Thoracic aorta (tissue), 2 donors: ENCODE data around the gene TUBB3. TPM values are rescaled to one million over a fixed set of nuclear protein-coding genes. Genes with fewer than 3 reads are reported as not detected.

Source experiments
- ATAC-seq: fragments of 150-250 bp; one replicate; pipeline ENCODE4 v1.8.0; 2017; ENCODE audit warnings: low read depth; ENCODE audit not compliant: insufficient number of reproducible peaks, low FRiP score
- DNase-seq: peaks from one replicate; pipeline ENCODE4 v3.0.0-alpha.2; 2020; ENCODE audit warnings: low spot score
- H3K27ac ChIP-seq, 2 donors: fragments of 200-600 bp; sonication (generic); 1 replicate in 1 of 2; 2 replicates in 1 of 2; pipeline ENCODE4 v1.5.1; 2016; ENCODE audit warnings: mild to moderate bottlenecking in 2 of 2, moderate library complexity in 2 of 2
- H3K27me3 ChIP-seq: fragments of 200-600 bp; sonication (generic); replicated peaks from 2 replicates; pipeline ENCODE4 v1.6.0; 2016; ENCODE audit warnings: mild to moderate bottlenecking; ENCODE audit not compliant: insufficient read depth
- H3K36me3 ChIP-seq: fragments of 200-600 bp; sonication (generic); one replicate; pipeline ENCODE4 v1.5.1; 2016
- H3K4me1 ChIP-seq, 2 donors: fragments of 200-600 bp; sonication (generic); 1 replicate in 1 of 2; 2 replicates in 1 of 2; pipeline versions ENCODE4 v1.5.1 to v1.6.0; 2016; ENCODE audit warnings: low read depth in 2 of 2, mild to moderate bottlenecking in 1 of 2; ENCODE audit not compliant: control insufficient read depth in 1 of 2
- H3K4me3 ChIP-seq: fragments of 200-600 bp; sonication (generic); 2 replicates; pipeline ENCODE4 v1.5.1; 2016; ENCODE audit warnings: mild to moderate bottlenecking
- H3K9me3 ChIP-seq: fragments of 200-600 bp; sonication (generic); 2 replicates; pipeline ENCODE4 v1.5.1; 2016
- CTCF ChIP-seq: fragments of 200-600 bp; sonication (generic); IDR thresholded peaks from one replicate; pipeline ENCODE4 v1.5.1; 2019; ENCODE audit warnings: antibody characterized with exemption
- total RNA-seq, 2 donors: library from RNA; depleted of rRNA; stranded (reverse); fragments of >200 nt; gene quantifications; one replicate each; pipeline versions ENCODE4 v1.1.0 to v1.2.3, GENCODE V29; 2016

TUBB3 gene
- total RNA-seq, 2 donors from 2014 or later, result 4.2 to 18.0 TPM

- DNase-seq (no peak), ATAC-seq (no peak)
- Histone ChIP-seq H3K4me3 (no peak overlapping the region), H3K36me3 (no peaks in the 10 kb centered on the region), H3K4me1 (peaks cover 6 to 19% of the 10 kb centered on the region in 2 donors), H3K9me3 (no peaks in the 10 kb centered on the region), H3K27me3 (no peaks in the 10 kb centered on the region), H3K27ac (no peak overlapping the region)
- no peak for TF ChIP-seq CTCF
Observed at GRCh38 chr16:89945654-89946053, 22.5 kb downstream of the TUBB3 start.

- no peaks in the 10 kb centered on the region for H3K27me3 ChIP-seq
- no peak for TF ChIP-seq CTCF
- DNase-seq, result no peak
- no peaks in the 10 kb centered on the region for H3K9me3 ChIP-seq
- no peak overlapping the region for H3K27ac ChIP-seq
- H3K4me3 ChIP-seq, result no peak overlapping the region
- peaks cover 6 to 19% of the 10 kb centered on the region in 2 donors for H3K4me1 ChIP-seq
- no peak for ATAC-seq
- no peaks in the 10 kb centered on the region for H3K36me3 ChIP-seq
Observed at GRCh38 chr16:89946515-89946914, 23.4 kb downstream of the TUBB3 start.

GRCh38 chr16:89949121-89949742 lies 26.1 kb downstream of the TUBB3 start:
- ATAC-seq, result no peak
- no peaks in the 10 kb centered on the region for H3K36me3 ChIP-seq
- no peaks in the 10 kb centered on the region for H3K27me3 ChIP-seq
- TF ChIP-seq CTCF, result no peak
- DNase-seq, result no peak
- H3K4me1 ChIP-seq, result peaks cover 6 to 19% of the 10 kb centered on the region in 2 donors
- peak overlapping the region; percentile 77 for H3K4me3 ChIP-seq
- H3K9me3 ChIP-seq, result no peaks in the 10 kb centered on the region
- H3K27ac ChIP-seq, result no peak overlapping the region

GRCh38 chr16:89949756-89950155 lies 26.6 kb downstream of the TUBB3 start:
- TF ChIP-seq CTCF, result no peak
- H3K27ac ChIP-seq, result no peak overlapping the region
- H3K9me3 ChIP-seq, result no peaks in the 10 kb centered on the region
- no peak for DNase-seq
- H3K4me3 ChIP-seq, result peak overlapping the region; percentile 77
- no peak for ATAC-seq
- no peaks in the 10 kb centered on the region for H3K36me3 ChIP-seq
- peaks cover 6 to 19% of the 10 kb centered on the region in 2 donors for H3K4me1 ChIP-seq
- no peaks in the 10 kb centered on the region for H3K27me3 ChIP-seq

- ATAC-seq (no peak), DNase-seq (no peak)
- H3K4me3 ChIP-seq, result no peak overlapping the region
- H3K27ac ChIP-seq, result no peak overlapping the region
- peaks cover 6 to 19% of the 10 kb centered on the region in 2 donors for H3K4me1 ChIP-seq
- no peak for TF ChIP-seq CTCF
- H3K36me3 ChIP-seq, result peaks cover 7% of the 10 kb centered on the region
- H3K9me3 ChIP-seq, result no peaks in the 10 kb centered on the region
- H3K27me3 ChIP-seq, result no peaks in the 10 kb centered on the region
Observed at GRCh38 chr16:89951509-89951908, 28.4 kb downstream of the TUBB3 start.
